Endodermal cell (in vitro differentiated cells): ENCODE data around the gene TEX13C. TPM values are rescaled to one million over a fixed set of nuclear protein-coding genes. Genes with fewer than 3 reads are reported as not detected.

Experiments
- DNase-seq: peaks from one replicate; pipeline ENCODE4 v3.0.0-alpha.2; 2017
- H3K27ac ChIP-seq: 2 replicates; pipeline ENCODE4 v1.5.1; 2013; ENCODE audit warnings: mild to moderate bottlenecking, low read depth, low read length, moderate library complexity
- H3K27me3 ChIP-seq: 2 replicates; pipeline ENCODE4 v1.6.1; 2013; ENCODE audit warnings: mild to moderate bottlenecking, low read length, moderate library complexity; ENCODE audit not compliant: insufficient read depth, control insufficient read depth, poor library complexity, severe bottlenecking
- H3K36me3 ChIP-seq: 2 replicates; pipeline ENCODE4 v1.7.0; 2013; ENCODE audit warnings: mild to moderate bottlenecking, low read length, moderate library complexity; ENCODE audit not compliant: control insufficient read depth, insufficient read depth
- H3K4me1 ChIP-seq: one replicate; pipeline ENCODE4 v1.7.0; 2013; ENCODE audit warnings: low read length; ENCODE audit not compliant: control insufficient read depth, insufficient read depth
- H3K4me3 ChIP-seq: 2 replicates; pipeline ENCODE4 v1.5.1; 2013; ENCODE audit warnings: mild to moderate bottlenecking, low read length, moderate library complexity
- H3K9ac ChIP-seq: 2 replicates; pipeline ENCODE4 v1.6.1; 2013; ENCODE audit warnings: mild to moderate bottlenecking, low read length, moderate library complexity; ENCODE audit not compliant: poor library complexity, severe bottlenecking; ENCODE audit errors: extremely low read depth
- H3K9me3 ChIP-seq: 2 replicates; pipeline ENCODE4 v1.6.1; 2013; ENCODE audit warnings: mild to moderate bottlenecking, low read length, moderate library complexity; ENCODE audit not compliant: control insufficient read depth
- H3K27ac Mint-ChIP-seq: 2 replicates; pipeline ENCODE4 v1.8.0; 2020; ENCODE audit warnings: mixed read lengths
- H3K27me3 Mint-ChIP-seq: 2 replicates; pipeline ENCODE4 v1.8.0; 2021; ENCODE audit warnings: mild to moderate bottlenecking, mixed read lengths; ENCODE audit not compliant: insufficient read depth
- H3K36me3 Mint-ChIP-seq: 2 replicates; pipeline ENCODE4 v1.8.0; 2020; ENCODE audit warnings: low read depth, mixed read lengths
- H3K4me1 Mint-ChIP-seq: 2 replicates; pipeline ENCODE4 v1.8.0; 2020; ENCODE audit warnings: mixed read lengths
- H3K4me3 Mint-ChIP-seq: 2 replicates; pipeline ENCODE4 v1.8.0; 2020; ENCODE audit warnings: mild to moderate bottlenecking, moderate library complexity, mixed read lengths
- H3K9me3 Mint-ChIP-seq: 2 replicates; pipeline ENCODE4 v1.8.0; 2020; ENCODE audit warnings: mild to moderate bottlenecking, mixed read lengths
- CTCF ChIP-seq: fragments of 200-600 bp; sonication (generic); conservative IDR thresholded peaks from 2 replicates; pipeline ENCODE4 v1.5.0; 2021; ENCODE audit warnings: antibody characterized with exemption, mild to moderate bottlenecking
- WGBS, 2 experiments: methylation state at CpG; one replicate each; pipeline versions ENCODE4 v1.1.5 to v1.1.7; 2013; ENCODE audit warnings: missing lambda C conversion rate in 2 of 2, mixed read lengths in 1 of 2; ENCODE audit not compliant: insufficient coverage in 1 of 2, insufficient read length in 1 of 2; 5-methylcytosine and 5-hydroxymethylcytosine counted together
- total RNA-seq, 2 donors: library from RNA; stranded (reverse); fragmentation: NEBNext Ultra II Directional in 1 of 2; extraction: Animal tissue kit (Norgen Biotek cat#: 25700) in 1 of 2; gene quantifications; 2 replicates in 1 of 2; 3 replicates in 1 of 2; pipeline ENCODE4 v1.2.1, GENCODE V29; 2021

TEX13C gene
- total RNA-seq, 2 donors from 2014 or later, result not detected

GRCh38 chrX:125293850-125294780, 25.6 kb upstream of the TEX13C start:
- Histone ChIP-seq H3K4me1 (no peaks in the 10 kb centered on the region), H3K4me3 (no peak overlapping the region), H3K27me3 (no peaks in the 10 kb centered on the region), H3K36me3 (no peaks in the 10 kb centered on the region), H3K27ac (no peak overlapping the region), H3K9me3 (no peaks in the 10 kb centered on the region), H3K9ac (no peak overlapping the region)
- WGBS, 2 experiments, result 79 to 100% methylated on average over 1 of the region's 1 CpG
- no peak for TF ChIP-seq CTCF
- Mint-ChIP-seq H3K9me3 (no peaks in the 10 kb centered on the region), H3K27ac (no peak overlapping the region), H3K4me3 (no peak overlapping the region), H3K4me1 (no peaks in the 10 kb centered on the region), H3K36me3 (no peaks in the 10 kb centered on the region), H3K27me3 (no peaks in the 10 kb centered on the region)
- DNase-seq, result no peak

- Mint-ChIP-seq H3K4me3 (no peak overlapping the region), H3K36me3 (no peaks in the 10 kb centered on the region), H3K4me1 (no peaks in the 10 kb centered on the region), H3K27me3 (no peaks in the 10 kb centered on the region), H3K27ac (no peak overlapping the region), H3K9me3 (no peaks in the 10 kb centered on the region)
- H3K4me1 ChIP-seq, result no peaks in the 10 kb centered on the region
- no peaks in the 10 kb centered on the region for H3K9me3 ChIP-seq
- no peak for DNase-seq
- H3K9ac ChIP-seq, result no peak overlapping the region
- WGBS, 2 experiments, result 90 to 91% methylated on average over 2 of the region's 2 CpGs
- no peak for TF ChIP-seq CTCF
- H3K36me3 ChIP-seq, result no peaks in the 10 kb centered on the region
- H3K27ac ChIP-seq, result no peak overlapping the region
- H3K27me3 ChIP-seq, result no peaks in the 10 kb centered on the region
- H3K4me3 ChIP-seq, result no peak overlapping the region
Measured at GRCh38 chrX:125295337-125295736, 24.3 kb upstream of the TEX13C start.

GRCh38 chrX:125298871-125299270, 20.8 kb upstream of the TEX13C start:
- no peak for TF ChIP-seq CTCF
- no peak overlapping the region for H3K9ac ChIP-seq
- no peaks in the 10 kb centered on the region for H3K36me3 ChIP-seq
- H3K27ac ChIP-seq, result no peak overlapping the region
- DNase-seq, result no peak
- WGBS, 2 experiments, result 78% methylated on average over 2 of the region's 2 CpGs; no CpG with 5 or more reads in 1 of the 2 experiments
- Mint-ChIP-seq H3K27ac (no peak overlapping the region), H3K4me1 (no peaks in the 10 kb centered on the region), H3K4me3 (no peak overlapping the region), H3K36me3 (no peaks in the 10 kb centered on the region), H3K27me3 (no peaks in the 10 kb centered on the region), H3K9me3 (no peaks in the 10 kb centered on the region)
- no peaks in the 10 kb centered on the region for H3K9me3 ChIP-seq
- H3K27me3 ChIP-seq, result no peaks in the 10 kb centered on the region
- no peak overlapping the region for H3K4me3 ChIP-seq
- H3K4me1 ChIP-seq, result no peaks in the 10 kb centered on the region
